ENCODE data around the gene PARVB.

DNA sequence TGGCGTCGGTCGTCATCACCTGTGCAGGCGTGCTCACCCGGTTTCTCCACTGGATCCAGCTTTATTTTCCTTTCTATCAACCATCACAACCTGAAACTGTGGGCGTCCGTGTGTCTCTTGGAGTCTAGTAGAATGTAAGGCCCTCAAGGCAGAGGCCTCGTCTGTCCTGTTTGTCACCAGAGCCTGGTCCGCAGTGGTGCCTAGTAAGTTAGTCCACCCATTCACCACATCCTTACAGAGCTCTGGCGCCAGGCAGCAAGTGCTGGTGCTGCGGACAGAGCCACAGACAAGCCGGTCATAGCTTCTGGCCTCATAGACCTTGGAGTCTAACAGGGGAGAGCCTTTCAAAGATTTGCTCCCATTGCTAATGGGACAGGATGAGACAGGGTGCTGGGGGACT is 92.2 kb downstream of the PARVB start:
- no peak for TF ChIP-seq POLR2A (IDR thresholded peaks at IDR 0.05)
- TF ChIP-seq, protein P1, sequence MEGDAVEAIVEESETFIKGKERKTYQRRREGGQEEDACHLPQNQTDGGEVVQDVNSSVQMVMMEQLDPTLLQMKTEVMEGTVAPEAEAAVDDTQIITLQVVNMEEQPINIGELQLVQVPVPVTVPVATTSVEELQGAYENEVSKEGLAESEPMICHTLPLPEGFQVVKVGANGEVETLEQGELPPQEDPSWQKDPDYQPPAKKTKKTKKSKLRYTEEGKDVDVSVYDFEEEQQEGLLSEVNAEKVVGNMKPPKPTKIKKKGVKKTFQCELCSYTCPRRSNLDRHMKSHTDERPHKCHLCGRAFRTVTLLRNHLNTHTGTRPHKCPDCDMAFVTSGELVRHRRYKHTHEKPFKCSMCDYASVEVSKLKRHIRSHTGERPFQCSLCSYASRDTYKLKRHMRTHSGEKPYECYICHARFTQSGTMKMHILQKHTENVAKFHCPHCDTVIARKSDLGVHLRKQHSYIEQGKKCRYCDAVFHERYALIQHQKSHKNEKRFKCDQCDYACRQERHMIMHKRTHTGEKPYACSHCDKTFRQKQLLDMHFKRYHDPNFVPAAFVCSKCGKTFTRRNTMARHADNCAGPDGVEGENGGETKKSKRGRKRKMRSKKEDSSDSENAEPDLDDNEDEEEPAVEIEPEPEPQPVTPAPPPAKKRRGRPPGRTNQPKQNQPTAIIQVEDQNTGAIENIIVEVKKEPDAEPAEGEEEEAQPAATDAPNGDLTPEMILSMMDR (IDR thresholded peaks at IDR 0.05), result no peak
